ENCODE results near the gene MIER1.
"Not testable (repeated sequence)": the region's sequence is repeated elsewhere in the genome, so short reads cannot be mapped to it uniquely, and the experiment has no call there.

Gene MIER1

DNA sequence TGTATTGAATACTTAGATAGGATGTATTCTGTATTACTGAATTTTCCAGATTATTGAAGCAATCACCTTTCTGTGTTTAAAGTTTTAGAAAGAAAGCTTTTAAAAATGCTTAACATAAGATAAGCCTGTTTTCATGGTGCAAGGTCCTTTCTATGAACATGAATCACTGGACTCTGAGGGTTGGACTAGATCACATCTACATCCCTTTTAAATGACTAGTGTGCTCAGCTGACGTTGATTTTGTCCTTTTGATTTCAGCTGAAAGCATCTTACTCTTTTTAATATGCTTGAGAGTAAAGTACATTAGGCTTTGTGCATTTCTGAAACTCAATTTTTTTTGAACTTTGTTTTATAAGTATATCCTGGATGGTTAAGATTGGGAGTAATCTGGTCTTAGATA, 16.2 kb downstream of the MIER1 start:
- no peak for DNase-seq

GRCh38 chr1:66943361-66943969, 18.7 kb downstream of the MIER1 start:
- DNase-seq = no peak

- DNase-seq = no peak
Observed at GRCh38 chr1:66944330-66945274, 19.8 kb downstream of the MIER1 start.

DNA sequence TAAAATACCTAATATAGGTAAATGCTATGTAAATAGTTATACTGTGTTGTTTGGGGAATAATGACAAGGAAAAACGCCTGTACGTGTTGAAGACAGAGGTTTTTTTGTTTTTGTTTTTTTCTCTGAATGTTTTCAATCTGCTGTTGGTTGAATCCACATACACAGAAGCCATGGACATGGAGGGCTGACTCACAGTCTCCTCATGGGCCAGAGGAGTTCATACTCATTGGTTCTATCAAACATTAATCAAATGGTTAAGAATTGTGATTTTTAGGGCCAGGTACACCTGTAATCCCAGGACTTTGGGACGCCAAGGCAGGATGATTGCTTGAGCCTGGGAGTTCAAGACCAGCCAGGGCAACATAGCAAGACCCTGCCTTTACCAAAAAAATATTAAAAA, 20.5 kb downstream of the MIER1 start:
- DNase-seq = no peak

DNA sequence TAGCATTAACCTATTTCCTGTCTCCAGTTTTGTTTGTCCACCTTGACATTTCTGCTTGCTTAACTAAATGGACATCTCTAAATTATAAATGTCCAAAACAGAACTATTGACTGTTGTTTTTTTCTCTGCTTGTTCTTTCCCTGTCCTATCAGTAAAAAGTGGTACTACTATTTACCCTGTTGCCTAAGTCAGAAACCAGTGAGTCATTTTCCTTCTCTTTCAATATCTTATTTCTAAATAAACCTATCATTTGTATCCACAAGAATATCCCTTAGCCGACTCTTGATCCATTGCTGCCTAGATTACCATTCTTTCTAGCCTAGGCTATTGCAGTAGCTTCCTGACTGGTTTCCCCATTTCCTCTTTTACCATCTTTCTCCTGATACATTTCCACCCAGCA, 22.5 kb downstream of the MIER1 start:
- DNase-seq = no peak

DNA sequence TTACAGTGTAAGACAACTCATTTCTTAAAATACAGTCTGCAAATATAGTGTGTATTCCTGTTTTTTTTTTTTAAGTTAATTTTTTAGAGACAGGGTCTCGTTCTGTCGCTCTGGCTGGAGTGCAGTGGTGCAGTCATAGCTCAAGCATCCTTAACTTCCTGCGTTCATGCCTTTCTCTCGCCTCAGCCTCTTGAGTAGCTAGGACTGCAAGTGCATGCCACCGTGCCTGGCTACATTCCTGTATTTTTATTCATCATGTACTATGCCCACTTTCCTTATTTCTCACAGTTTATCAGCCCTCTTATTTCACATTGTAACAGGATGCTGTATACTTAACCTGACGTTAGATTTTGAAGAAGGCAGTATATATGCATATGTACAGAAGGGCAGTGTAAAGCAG, 26.7 kb downstream of the MIER1 start:
- no peak for DNase-seq

DNA sequence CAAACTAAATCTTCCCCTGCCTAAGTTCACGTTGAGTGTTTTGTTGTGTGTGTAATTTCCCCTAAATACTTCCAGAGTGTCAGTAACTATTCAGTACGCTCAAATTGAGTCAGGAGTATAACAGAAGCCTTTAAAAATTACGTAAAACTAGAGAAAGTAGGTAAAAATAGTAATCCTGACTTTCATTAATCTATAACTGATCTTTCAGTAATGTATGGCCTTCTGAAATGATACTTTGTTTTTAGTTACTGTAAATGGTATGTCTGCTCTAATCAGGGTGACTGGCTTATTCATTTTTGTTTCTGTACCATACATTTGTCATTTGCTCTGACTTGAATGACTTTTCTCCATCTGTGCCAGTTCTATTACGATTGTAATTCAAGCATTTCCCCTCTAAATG, 29.4 kb downstream of the MIER1 start:
- DNase-seq = no peak

GRCh38 chr1:66957938-66958337, 33.1 kb downstream of the MIER1 start:
- DNase-seq = no peak

GRCh38 chr1:66966188-66966873, 41.5 kb downstream of the MIER1 start:
- DNase-seq = not testable (repeated sequence)

- DNase-seq = no peak
Observed at GRCh38 chr1:66968574-66968973, 43.8 kb downstream of the MIER1 start.

GRCh38 chr1:66978201-66978600, 53.4 kb downstream of the MIER1 start:
- no peak for DNase-seq

DNA sequence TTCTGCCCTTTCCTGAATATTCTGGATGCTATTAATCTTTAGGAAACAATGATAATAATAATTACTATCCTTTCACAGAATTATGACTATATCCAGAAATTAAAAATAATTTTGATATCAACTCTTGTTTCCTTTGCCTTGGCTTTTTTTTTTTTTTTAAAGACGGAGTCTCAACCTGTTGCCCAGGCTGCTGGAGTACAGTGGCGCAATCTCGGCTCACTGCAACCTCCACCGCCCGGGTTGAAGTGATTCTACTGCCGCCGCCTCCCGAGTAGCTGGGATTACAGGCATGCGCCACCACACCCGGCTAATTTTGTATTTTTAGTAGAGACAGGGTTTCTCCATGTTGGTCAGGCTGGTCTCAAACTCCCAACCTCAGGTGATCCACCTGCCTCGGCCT, 54.8 kb downstream of the MIER1 start:
- DNase-seq = not testable (repeated sequence)

GRCh38 chr1:66980745-66981367, 56.1 kb downstream of the MIER1 start:
- no peak for DNase-seq

- DNase-seq = peak; percentile 32
Observed at GRCh38 chr1:66981679-66982078, 56.9 kb downstream of the MIER1 start.

DNA sequence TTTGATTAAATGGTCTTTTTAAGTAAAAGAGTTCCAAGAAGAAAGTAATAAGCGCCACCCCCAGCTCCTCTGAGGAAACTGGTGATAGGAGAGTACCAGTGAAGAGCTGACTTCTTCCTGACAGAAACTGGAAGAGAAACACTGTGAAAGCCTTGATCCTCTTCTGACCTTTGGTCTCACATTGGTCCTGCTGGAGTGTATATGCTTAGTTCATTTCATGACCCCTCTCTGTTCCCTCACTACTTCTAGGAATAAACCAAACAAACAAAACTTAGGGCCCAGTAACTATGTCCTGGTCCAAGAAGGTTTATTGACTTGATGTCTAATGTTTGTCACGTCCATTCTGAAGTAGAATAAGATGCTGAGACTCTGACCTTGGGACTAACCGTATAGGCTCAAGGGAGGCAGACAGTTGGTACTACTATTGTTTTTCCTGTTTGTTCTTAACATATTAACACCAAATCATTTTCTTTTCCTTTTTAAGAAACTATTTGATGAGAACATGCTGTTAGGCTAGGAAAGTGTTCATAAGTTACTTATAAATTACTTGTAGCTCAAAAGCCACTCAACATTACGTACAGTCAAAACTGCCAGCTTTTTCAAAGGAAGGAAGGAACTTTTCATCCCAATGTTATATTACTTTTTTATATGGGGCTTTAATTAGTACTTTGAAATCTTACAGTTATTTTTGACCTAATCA, 57.9 kb downstream of the MIER1 start:
- DNase-seq = no peak

GRCh38 chr1:66984491-66984890, 59.7 kb downstream of the MIER1 start:
- no peak for DNase-seq

GRCh38 chr1:66985835-66986234, 61.0 kb downstream of the MIER1 start:
- no peak for DNase-seq

- DNase-seq = no peak
Observed at GRCh38 chr1:66993076-66993475, 68.3 kb downstream of the MIER1 start.

DNA sequence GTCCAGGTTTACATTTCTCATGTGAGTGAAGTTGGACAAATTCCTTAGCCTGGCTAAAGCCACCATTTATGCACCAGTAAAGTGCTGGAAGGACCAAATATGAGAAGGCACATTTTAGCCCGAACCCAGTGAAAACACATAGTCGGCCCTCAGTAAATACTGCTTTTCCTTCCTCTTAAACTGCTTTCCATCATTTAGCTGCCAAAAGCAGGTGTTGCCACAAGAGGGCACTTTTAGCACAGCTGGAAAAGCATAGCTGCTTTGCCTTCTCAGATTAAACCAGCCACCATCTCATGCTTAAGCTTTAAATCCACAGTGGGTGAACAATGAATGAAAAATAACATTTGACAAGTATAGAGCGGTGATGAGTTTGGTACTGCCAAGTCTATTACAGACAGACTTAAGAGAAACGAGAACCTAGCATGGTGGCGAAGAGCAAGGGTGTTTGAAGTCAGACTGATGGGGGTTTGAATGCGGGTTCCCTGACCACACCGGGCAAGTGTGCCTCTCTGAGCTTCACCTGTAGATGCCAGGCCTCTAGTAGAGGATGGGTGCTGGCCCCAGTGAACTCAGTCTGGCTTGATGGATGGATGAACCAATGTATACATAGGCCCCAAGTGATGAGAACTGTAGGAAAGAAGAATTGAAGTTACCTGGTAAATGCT, 71.4 kb downstream of the MIER1 start:
- DNase-seq = peak; percentile 25

GRCh38 chr1:66998972-66999371, 74.2 kb downstream of the MIER1 start:
- DNase-seq = no peak

GRCh38 chr1:66999640-67000400, 75.0 kb downstream of the MIER1 start:
- no peak for DNase-seq
